Ascending aorta (tissue), 2 donors: ENCODE results near the gene NKAIN4. TPM values are rescaled to one million over a fixed set of nuclear protein-coding genes. Genes with fewer than 3 reads are reported as not detected.

Experiments
- DNase-seq, 2 donors: peaks; one replicate each; pipeline ENCODE4 v3.0.0-alpha.2; 2019; ENCODE audit warnings: low spot score in 2 of 2
- H3K27ac ChIP-seq, 2 donors: fragments of 200-600 bp; sonication (generic); one replicate each; pipeline ENCODE4 v1.5.1; 2016 to 2017; ENCODE audit warnings: mild to moderate bottlenecking in 1 of 2
- H3K27me3 ChIP-seq: fragments of 200-600 bp; sonication (generic); one replicate; pipeline ENCODE4 v1.5.1; 2017
- H3K36me3 ChIP-seq, 2 donors: fragments of 200-600 bp; sonication (generic); one replicate each; pipeline ENCODE4 v1.5.1; 2016
- H3K4me1 ChIP-seq, 2 donors: fragments of 200-600 bp; sonication (generic); one replicate each; pipeline ENCODE4 v1.5.1; 2016 to 2017; ENCODE audit warnings: mild to moderate bottlenecking in 1 of 2
- H3K4me3 ChIP-seq, 2 donors: fragments of 200-600 bp; sonication (generic); one replicate each; pipeline ENCODE4 v1.5.1; 2016 to 2017; ENCODE audit warnings: mild to moderate bottlenecking in 1 of 2
- H3K9me3 ChIP-seq, 2 donors: fragments of 200-600 bp; sonication (generic); one replicate each; pipeline ENCODE4 v1.5.1; 2016
- CTCF ChIP-seq, 3 experiments: fragments of 200-600 bp in 2 of 3; fragments of 450-650 bp in 1 of 3; sonication (generic) in 2 of 3; IDR thresholded peaks; one replicate each; pipeline ENCODE4 v1.5.1; 2016 to 2019; ENCODE audit warnings: antibody characterized with exemption in 3 of 3, mild to moderate bottlenecking in 1 of 3, moderate library complexity in 1 of 3
- intact Hi-C: fragments of 100-400 bp; cut with DNase I; formaldehyde crosslinking; loops from one replicate; pipeline ENCODE4 v1.15.1; 2023
- total RNA-seq: library from RNA; depleted of rRNA; stranded (reverse); fragments of >200 nt; gene quantifications from one replicate; pipeline ENCODE4 v1.1.0, GENCODE V29; 2016

Gene NKAIN4
- total RNA-seq, 1 donor from 2014 or later: not detected

GRCh38 chr20:63294536-63294900, 40.3 kb upstream of the NKAIN4 start:
- DNase-seq: no peak
- peaks cover 17% of the 10 kb centered on the region for H3K27me3 ChIP-seq
- intact Hi-C loops: no loop called here

DNA sequence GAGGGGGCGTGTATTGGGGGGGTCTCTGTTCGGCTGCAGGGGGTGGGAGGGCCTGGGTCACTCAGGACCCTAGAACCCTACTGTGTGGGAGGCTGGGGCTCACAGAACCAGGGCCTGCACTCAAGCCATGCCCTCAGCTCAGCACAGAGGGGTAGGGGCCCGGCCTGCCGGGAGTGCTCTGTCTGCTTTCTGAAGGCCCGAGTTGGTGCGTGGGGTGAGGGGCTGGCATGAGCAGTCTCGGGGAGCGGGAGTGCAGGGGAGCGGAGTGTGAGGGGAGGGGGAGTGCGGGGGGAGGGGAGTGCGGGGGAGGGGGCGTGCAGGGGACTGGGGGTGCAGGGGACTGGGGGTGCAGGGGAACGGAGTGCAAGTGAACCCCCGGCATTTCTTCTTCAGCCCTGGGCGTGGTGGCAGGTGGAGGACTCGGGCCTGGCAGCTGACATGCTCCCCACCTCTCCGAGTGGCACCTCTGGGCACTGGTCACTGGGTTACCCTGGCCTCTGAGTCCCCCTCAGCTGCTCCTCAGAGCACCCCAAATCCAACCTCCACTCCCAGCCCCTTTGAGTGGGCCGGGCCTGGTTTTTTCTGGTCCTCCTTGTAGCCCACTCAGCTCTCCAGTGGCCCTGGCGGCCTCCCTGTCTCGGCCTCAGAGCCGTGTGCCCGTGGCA, 39.7 kb upstream of the NKAIN4 start:
- peaks cover 17% of the 10 kb centered on the region for H3K27me3 ChIP-seq
- peaks cover under 1 to 5% of the 10 kb centered on the region in 2 donors for H3K36me3 ChIP-seq
- H3K4me3 ChIP-seq: no peak overlapping the region
- intact Hi-C loops: no loop called here
- no peak overlapping the region for H3K27ac ChIP-seq
- no peak for TF ChIP-seq CTCF (IDR thresholded peaks at IDR 0.05)
- no peaks in the 10 kb centered on the region for H3K9me3 ChIP-seq
- no peak for DNase-seq
- H3K4me1 ChIP-seq: no peaks in the 10 kb centered on the region

More at GRCh38 chr20:63294536-63294900, 40.3 kb upstream of the NKAIN4 start:
- Histone ChIP-seq H3K36me3 (no peaks in the 10 kb centered on the region), H3K4me3 (no peak overlapping the region), H3K9me3 (no peaks in the 10 kb centered on the region), H3K27ac (no peak overlapping the region), H3K4me1 (no peaks in the 10 kb centered on the region)
- no peak for TF ChIP-seq CTCF (IDR thresholded peaks at IDR 0.05)

DNA sequence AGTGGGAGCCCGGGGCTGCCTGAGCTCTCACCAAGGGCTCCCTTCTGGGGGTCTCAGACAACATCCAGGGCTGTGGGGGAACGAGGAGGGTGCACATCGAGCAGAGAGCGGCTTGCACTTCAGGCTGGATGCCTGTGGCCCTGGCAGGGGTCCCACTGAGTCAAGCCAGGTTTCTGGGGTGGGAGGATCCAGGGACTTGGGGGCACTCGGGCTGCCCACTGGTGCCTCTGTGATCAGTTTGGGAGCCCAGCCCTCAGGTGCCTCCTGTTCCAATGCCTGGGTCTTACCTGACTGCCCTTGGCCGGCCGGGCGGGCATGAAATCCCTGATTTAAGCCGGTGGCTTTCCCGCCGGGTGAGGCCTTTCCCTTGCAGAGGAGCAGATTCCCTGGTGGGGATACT, 39.2 kb upstream of the NKAIN4 start:
- Histone ChIP-seq H3K27me3 (peaks cover 17% of the 10 kb centered on the region), H3K4me1 (no peaks in the 10 kb centered on the region), H3K36me3 (peaks cover 6 to 9% of the 10 kb centered on the region in 2 donors), H3K4me3 (no peak overlapping the region), H3K27ac (no peak overlapping the region), H3K9me3 (no peaks in the 10 kb centered on the region)
- TF ChIP-seq CTCF (IDR thresholded peaks at IDR 0.05): no peak
- intact Hi-C loops: no loop called here
- no peak for DNase-seq

DNA sequence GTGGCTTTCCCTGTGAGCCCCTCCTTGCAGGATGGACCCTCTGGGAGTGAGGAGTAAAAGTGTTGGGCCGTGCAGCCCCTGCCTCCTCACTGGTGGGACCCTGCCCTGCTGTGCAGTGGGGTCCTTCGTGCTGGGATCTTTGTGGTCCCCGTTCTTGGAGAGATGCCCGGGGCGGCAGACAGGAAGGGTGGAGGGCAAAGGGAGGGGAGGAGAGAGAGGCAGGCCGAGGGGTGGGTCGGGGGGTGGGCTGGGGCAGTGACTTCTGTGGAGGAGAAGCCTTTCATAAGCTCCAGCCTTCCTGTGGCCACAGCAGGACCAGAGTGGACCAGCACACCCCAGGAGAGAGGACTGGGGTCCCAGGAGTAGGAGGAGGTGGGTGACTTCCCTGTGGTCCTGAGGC, 38.6 kb upstream of the NKAIN4 start, which contains the start of gene COL20A1:
Gene COL20A1 (plus strand): TSS at position 283 of the 400 bp plus-strand sequence. CDS start 1,922 bp downstream, outside the sequence.
- no peak within 1 kb of the TSS for H3K4me3 ChIP-seq
- DNase-seq: no peak
- no peak within 1 kb of the TSS for H3K27ac ChIP-seq
- no peaks in the 10 kb centered on the region for H3K4me1 ChIP-seq
- intact Hi-C loops: no loop called here
- H3K27me3 ChIP-seq: peaks cover 16% of the 10 kb centered on the region
- H3K9me3 ChIP-seq: no peaks in the 10 kb centered on the region
- TF ChIP-seq CTCF (IDR thresholded peaks at IDR 0.05): no peak
- H3K36me3 ChIP-seq: peaks cover 12 to 14% of the 10 kb centered on the region in 2 donors

DNA sequence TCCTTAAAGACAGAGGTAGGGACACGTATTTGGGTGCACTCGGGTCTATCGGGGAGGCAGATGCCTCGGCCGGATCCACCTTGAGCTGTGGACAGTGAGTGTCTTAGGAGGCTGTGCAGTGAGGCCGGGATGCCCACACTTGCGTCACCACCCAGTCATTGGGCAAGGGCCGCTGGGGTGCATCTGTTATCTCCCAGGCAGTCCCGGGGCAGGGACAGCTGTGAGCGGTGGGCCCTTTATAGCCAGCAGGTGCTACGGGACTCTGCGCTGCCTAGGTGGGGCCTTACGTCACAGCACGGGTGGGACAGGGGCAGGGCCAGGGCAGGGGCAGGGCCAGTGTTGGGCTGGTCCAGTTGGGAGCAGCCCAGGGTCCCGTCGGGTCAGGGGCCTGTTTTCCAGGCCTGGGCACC, 38.0 kb upstream of the NKAIN4 start:
- Histone ChIP-seq H3K4me3 (no peak overlapping the region), H3K27me3 (peaks cover 13% of the 10 kb centered on the region), H3K36me3 (peaks cover 18 to 21% of the 10 kb centered on the region in 2 donors), H3K27ac (no peak overlapping the region), H3K4me1 (no peaks in the 10 kb centered on the region), H3K9me3 (no peaks in the 10 kb centered on the region)
- intact Hi-C loops: no loop called here
- TF ChIP-seq CTCF (IDR thresholded peaks at IDR 0.05): no peak
- no peak for DNase-seq
